ENCODE data around the gene ERICH4. TPM values are rescaled to one million over a fixed set of nuclear protein-coding genes. Genes with fewer than 3 reads are reported as not detected.

The ERICH4 gene
- total RNA-seq, 1 experiment from 2014 or later = not detected

DNA sequence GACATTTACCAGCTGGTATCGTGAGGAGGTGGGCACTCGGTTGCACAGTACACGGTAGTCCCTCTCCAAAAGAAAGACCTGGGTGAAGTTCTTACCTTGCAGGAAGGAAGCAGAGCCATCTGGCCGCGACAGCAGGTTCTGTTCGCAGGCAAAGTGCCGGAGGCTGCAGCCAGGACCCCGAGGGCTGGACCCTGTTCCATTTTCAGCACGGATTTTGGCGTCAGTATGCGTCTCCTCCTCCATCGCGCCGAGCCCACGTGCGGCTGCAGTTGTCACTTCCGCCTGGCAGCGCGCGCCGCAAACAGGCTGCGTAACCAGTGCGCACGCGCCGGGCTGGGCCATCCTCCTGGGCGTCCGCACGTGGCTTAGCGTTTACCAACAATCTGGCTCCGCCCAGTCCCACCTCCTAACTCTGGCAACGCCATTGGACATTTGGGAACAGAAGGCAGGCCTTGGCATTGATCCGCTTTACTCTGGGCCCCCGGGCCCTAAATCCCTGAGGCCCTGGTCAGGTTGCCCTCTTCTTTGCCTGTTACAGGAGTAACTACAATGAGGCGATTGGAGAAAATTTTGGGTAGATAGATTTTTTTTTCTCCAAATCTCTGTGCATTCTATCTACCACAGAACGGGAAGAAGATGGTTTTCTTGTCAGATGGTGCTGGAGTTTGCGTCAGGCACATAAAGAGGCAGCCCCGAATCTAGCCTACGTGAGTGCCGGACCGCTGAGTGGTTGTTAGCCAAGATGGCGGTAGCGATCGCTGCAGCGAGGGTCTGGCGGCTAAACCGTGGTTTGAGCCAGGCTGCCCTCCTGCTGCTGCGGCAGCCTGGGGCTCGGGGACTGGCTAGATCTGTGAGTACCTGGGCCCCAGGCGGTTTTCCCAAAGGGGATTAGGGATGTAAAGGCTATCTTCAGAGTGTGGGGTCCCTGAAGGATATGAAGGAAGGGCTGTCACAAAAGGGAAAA, 45.6 kb upstream of the ERICH4 start, which contains the start of the genes BCKDHA and EXOSC5:
Gene BCKDHA (plus strand): TSS at position 733 of the 964 bp plus-strand sequence. CDS start 10 bp downstream, at position 743.
Gene EXOSC5 (minus strand): TSS at position 274 of the 964 bp plus-strand sequence. CDS start 31 bp downstream, at position 243.
- DNase-seq = peak; percentile 98 to 99
- H3K4me1 ChIP-seq (replicated peaks; ENCODE audit: insufficient read depth) = peaks cover 19% of the 10 kb centered on the region
- no peaks in the 10 kb centered on the region; the same call in 1 of the 2 replicates for H3F3A ChIP-seq (ENCODE audit: insufficient read depth, low read depth)
- intact Hi-C loops (cut with micrococcal nuclease; ENCODE audit: unreplicated experiment) = loop anchor here (2.0 kb wide), 1 partner anchor 45 kb away; the partner anchor contains the start of gene TGFB1
- TF ChIP-seq EZH2 (IDR thresholded peaks at IDR 0.05; ENCODE audit: low read depth) = no peak
- TF ChIP-seq, protein P1, sequence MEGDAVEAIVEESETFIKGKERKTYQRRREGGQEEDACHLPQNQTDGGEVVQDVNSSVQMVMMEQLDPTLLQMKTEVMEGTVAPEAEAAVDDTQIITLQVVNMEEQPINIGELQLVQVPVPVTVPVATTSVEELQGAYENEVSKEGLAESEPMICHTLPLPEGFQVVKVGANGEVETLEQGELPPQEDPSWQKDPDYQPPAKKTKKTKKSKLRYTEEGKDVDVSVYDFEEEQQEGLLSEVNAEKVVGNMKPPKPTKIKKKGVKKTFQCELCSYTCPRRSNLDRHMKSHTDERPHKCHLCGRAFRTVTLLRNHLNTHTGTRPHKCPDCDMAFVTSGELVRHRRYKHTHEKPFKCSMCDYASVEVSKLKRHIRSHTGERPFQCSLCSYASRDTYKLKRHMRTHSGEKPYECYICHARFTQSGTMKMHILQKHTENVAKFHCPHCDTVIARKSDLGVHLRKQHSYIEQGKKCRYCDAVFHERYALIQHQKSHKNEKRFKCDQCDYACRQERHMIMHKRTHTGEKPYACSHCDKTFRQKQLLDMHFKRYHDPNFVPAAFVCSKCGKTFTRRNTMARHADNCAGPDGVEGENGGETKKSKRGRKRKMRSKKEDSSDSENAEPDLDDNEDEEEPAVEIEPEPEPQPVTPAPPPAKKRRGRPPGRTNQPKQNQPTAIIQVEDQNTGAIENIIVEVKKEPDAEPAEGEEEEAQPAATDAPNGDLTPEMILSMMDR (conservative IDR thresholded peaks at IDR 0.05) = no peak
- H3K4me2 ChIP-seq = peak within 1 kb of the TSS; percentile 82
- H4K20me1 ChIP-seq (ENCODE audit: insufficient read depth) = no peaks in the 10 kb centered on the region; the same call in none of the 2 replicates
- no peaks in the 10 kb centered on the region for H3K36me3 ChIP-seq (ENCODE audit: low read depth)
- H3K9me3 ChIP-seq (ENCODE audit: insufficient read depth, low read depth) = no peaks in the 10 kb centered on the region
- peak within 1 kb of the TSS; percentile 95 for H2AFZ ChIP-seq
- H3K27me3 ChIP-seq (ENCODE audit: insufficient read depth, low read depth) = no peaks in the 10 kb centered on the region
- CTCF ChIA-PET = no interaction called here
- peak within 1 kb of the TSS; percentile 79 for H3K27ac ChIP-seq
- POLR2A ChIA-PET (ENCODE audit: unreplicated experiment) = no interaction called here
- peak within 1 kb of the TSS; percentile 100 for H3K4me3 ChIP-seq
- TSS peak; percentile 48 for BruUV-seq (replicated peaks)
- no peaks in the 10 kb centered on the region for H3K9me2 ChIP-seq (ENCODE audit: insufficient read depth)
- H3K79me2 ChIP-seq (ENCODE audit: low read depth) = peaks cover 42% of the 10 kb centered on the region

DNA sequence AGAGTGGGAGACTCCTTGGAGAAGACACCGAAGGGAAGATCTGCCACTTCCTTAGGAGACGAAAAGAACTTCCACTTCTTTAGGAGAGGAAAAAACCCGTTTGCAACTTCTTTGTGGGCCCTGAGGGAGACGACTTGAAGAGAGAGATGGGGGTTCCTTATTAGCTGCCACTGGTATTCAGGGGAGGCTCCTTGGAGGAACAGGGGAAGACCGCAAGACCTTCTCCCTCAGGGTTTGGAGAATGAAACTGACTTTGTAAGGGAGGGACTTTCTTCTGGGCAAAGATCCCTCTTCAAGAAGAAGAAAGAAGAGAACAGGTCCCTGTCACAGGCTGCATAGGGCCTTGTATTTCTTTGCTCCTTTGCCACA, 44.9 kb upstream of the ERICH4 start:
- Histone ChIP-seq H3K79me2 (ENCODE audit: low read depth) (peaks cover 42% of the 10 kb centered on the region), H3F3A (ENCODE audit: insufficient read depth, low read depth) (no peaks in the 10 kb centered on the region; the same call in 1 of the 2 replicates), H3K4me3 (peak overlapping the region; percentile 100), H4K20me1 (ENCODE audit: insufficient read depth) (no peaks in the 10 kb centered on the region; the same call in none of the 2 replicates), H3K4me2 (peak overlapping the region; percentile 82), H2AFZ (peak overlapping the region; percentile 95), H3K27ac (peak overlapping the region; percentile 79), H3K9me2 (ENCODE audit: insufficient read depth) (no peaks in the 10 kb centered on the region), H3K4me1 (replicated peaks; ENCODE audit: insufficient read depth) (peaks cover 19% of the 10 kb centered on the region), H3K36me3 (ENCODE audit: low read depth) (no peaks in the 10 kb centered on the region), H3K27me3 (ENCODE audit: insufficient read depth, low read depth) (no peaks in the 10 kb centered on the region), H3K9me3 (ENCODE audit: insufficient read depth, low read depth) (no peaks in the 10 kb centered on the region)
- POLR2A ChIA-PET (ENCODE audit: unreplicated experiment) = no interaction called here
- DNase-seq = no peak
- TSS peak; percentile 61 for BruUV-seq (replicated peaks)
- CTCF ChIA-PET = no interaction called here
- intact Hi-C loops (cut with micrococcal nuclease; ENCODE audit: unreplicated experiment) = no loop called here
- TF ChIP-seq, protein P1 (conservative IDR thresholded peaks at IDR 0.05) = no peak

DNA sequence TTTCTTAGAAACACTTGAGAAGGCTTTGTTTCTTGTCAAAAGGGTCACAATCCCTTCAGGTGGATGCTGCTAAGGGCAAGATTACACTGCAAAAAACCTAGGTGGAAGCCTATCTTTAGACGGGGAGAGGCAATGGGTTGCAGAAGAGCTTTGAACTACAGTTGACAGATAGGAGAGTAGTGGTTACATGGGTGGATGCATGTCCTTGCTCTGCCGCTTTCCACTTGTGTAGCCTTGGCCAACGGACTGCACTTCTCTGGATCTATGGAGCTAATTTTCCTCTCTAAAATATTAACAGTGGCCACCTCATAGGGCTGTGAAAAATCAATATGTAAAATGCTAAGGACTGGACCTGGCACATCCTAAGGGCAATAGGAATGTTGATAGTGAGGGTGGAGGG, 44.4 kb upstream of the ERICH4 start:
- peaks cover 19% of the 10 kb centered on the region for H3K4me1 ChIP-seq (replicated peaks; ENCODE audit: insufficient read depth)
- no peaks in the 10 kb centered on the region; the same call in 1 of the 2 replicates for H3F3A ChIP-seq (ENCODE audit: insufficient read depth, low read depth)
- BruUV-seq (replicated peaks) = no TSS peak
- H2AFZ ChIP-seq = no peak overlapping the region
- ChIA-PET CTCF (no interaction called here), POLR2A (ENCODE audit: unreplicated experiment) (no interaction called here)
- H4K20me1 ChIP-seq (ENCODE audit: insufficient read depth) = no peaks in the 10 kb centered on the region; the same call in 1 of the 2 replicates
- no peak overlapping the region for H3K27ac ChIP-seq
- no peaks in the 10 kb centered on the region for H3K36me3 ChIP-seq (ENCODE audit: low read depth)
- H3K9me2 ChIP-seq (ENCODE audit: insufficient read depth) = no peaks in the 10 kb centered on the region
- intact Hi-C loops (cut with micrococcal nuclease; ENCODE audit: unreplicated experiment) = no loop called here
- peak overlapping the region; percentile 100 for H3K4me3 ChIP-seq
- no peak for DNase-seq
- no peaks in the 10 kb centered on the region for H3K27me3 ChIP-seq (ENCODE audit: insufficient read depth, low read depth)
- TF ChIP-seq EZH2 (IDR thresholded peaks at IDR 0.05; ENCODE audit: low read depth) = no peak
- TF ChIP-seq, protein P1 (conservative IDR thresholded peaks at IDR 0.05) = no peak
- peak overlapping the region; percentile 82 for H3K4me2 ChIP-seq
- H3K9me3 ChIP-seq (ENCODE audit: insufficient read depth, low read depth) = no peaks in the 10 kb centered on the region
- peaks cover 42% of the 10 kb centered on the region for H3K79me2 ChIP-seq (ENCODE audit: low read depth)
